IPS-20b (cell line): ENCODE data around the gene PNLIPRP2.

Experiments
- H3K27ac ChIP-seq: one replicate; pipeline ENCODE4 v1.5.1; 2013; ENCODE audit warnings: low read length
- H3K27me3 ChIP-seq: 2 replicates; pipeline ENCODE4 v1.6.1; 2013; ENCODE audit warnings: mild to moderate bottlenecking, low read length, inconsistent platforms; ENCODE audit not compliant: insufficient read depth
- H3K36me3 ChIP-seq: 2 replicates; pipeline ENCODE4 v1.6.1; 2013; ENCODE audit warnings: low read depth, mild to moderate bottlenecking, inconsistent platforms, low read length, moderate library complexity; ENCODE audit not compliant: insufficient read depth
- H3K4me1 ChIP-seq: 2 replicates; pipeline ENCODE4 v1.6.1; 2013; ENCODE audit warnings: mild to moderate bottlenecking, control low read depth, inconsistent platforms, low read length, moderate library complexity; ENCODE audit not compliant: insufficient read depth
- H3K4me3 ChIP-seq: 2 replicates; pipeline ENCODE4 v1.5.1; 2013; ENCODE audit warnings: mild to moderate bottlenecking, low read length, inconsistent platforms
- H3K9ac ChIP-seq: 2 replicates; pipeline ENCODE4 v1.6.1; 2013; ENCODE audit warnings: low read depth, mild to moderate bottlenecking, inconsistent platforms, low read length, moderate library complexity
- H3K9me3 ChIP-seq: 2 replicates; pipeline ENCODE4 v1.6.1; 2013; ENCODE audit warnings: mild to moderate bottlenecking, low read depth, low read length, inconsistent platforms; ENCODE audit not compliant: insufficient read depth

PNLIPRP2 gene

GRCh38 chr10:116663342-116663741 lies 42.6 kb downstream of the PNLIPRP2 start:
- Histone ChIP-seq H3K4me3 (no peak overlapping the region), H3K27ac (no peak overlapping the region), H3K36me3 (peaks cover 40% of the 10 kb centered on the region), H3K9me3 (no peaks in the 10 kb centered on the region), H3K9ac (no peak overlapping the region), H3K27me3 (no peaks in the 10 kb centered on the region), H3K4me1 (no peaks in the 10 kb centered on the region)

- Histone ChIP-seq H3K27ac (no peak overlapping the region), H3K27me3 (no peaks in the 10 kb centered on the region), H3K9me3 (no peaks in the 10 kb centered on the region), H3K4me3 (no peak overlapping the region), H3K36me3 (peaks cover 40% of the 10 kb centered on the region), H3K9ac (no peak overlapping the region), H3K4me1 (peaks cover 6% of the 10 kb centered on the region; the same call in 1 of the 2 replicates)
Observed at GRCh38 chr10:116664631-116665030, 43.9 kb downstream of the PNLIPRP2 start.

- Histone ChIP-seq H3K27me3 (no peaks in the 10 kb centered on the region), H3K9me3 (no peaks in the 10 kb centered on the region), H3K27ac (no peak overlapping the region), H3K4me1 (peaks cover 9% of the 10 kb centered on the region; the same call in 1 of the 2 replicates), H3K9ac (no peak overlapping the region), H3K4me3 (no peak overlapping the region), H3K36me3 (peaks cover 40% of the 10 kb centered on the region)
Observed at GRCh38 chr10:116665541-116666125, 44.9 kb downstream of the PNLIPRP2 start.

- no peaks in the 10 kb centered on the region for H3K9me3 ChIP-seq
- H3K9ac ChIP-seq = no peak overlapping the region
- H3K4me3 ChIP-seq = no peak overlapping the region
- H3K27me3 ChIP-seq = no peaks in the 10 kb centered on the region
- H3K4me1 ChIP-seq = peaks cover 17% of the 10 kb centered on the region
- H3K27ac ChIP-seq = no peak overlapping the region
- peaks cover 36% of the 10 kb centered on the region for H3K36me3 ChIP-seq
Observed at GRCh38 chr10:116667484-116667883, 46.7 kb downstream of the PNLIPRP2 start.

GRCh38 chr10:116668018-116668417 lies 47.3 kb downstream of the PNLIPRP2 start:
- Histone ChIP-seq H3K27me3 (no peaks in the 10 kb centered on the region), H3K4me3 (no peak overlapping the region), H3K4me1 (peaks cover 17% of the 10 kb centered on the region), H3K9me3 (no peaks in the 10 kb centered on the region), H3K27ac (no peak overlapping the region), H3K36me3 (peaks cover 34% of the 10 kb centered on the region), H3K9ac (no peak overlapping the region)

- no peaks in the 10 kb centered on the region for H3K27me3 ChIP-seq
- no peaks in the 10 kb centered on the region for H3K9me3 ChIP-seq
- peaks cover 30% of the 10 kb centered on the region for H3K36me3 ChIP-seq
- peaks cover 17% of the 10 kb centered on the region for H3K4me1 ChIP-seq
- no peak overlapping the region for H3K9ac ChIP-seq
- no peak overlapping the region for H3K27ac ChIP-seq
- H3K4me3 ChIP-seq = no peak overlapping the region; the same call in 1 of the 2 replicates
Observed at GRCh38 chr10:116668446-116668845, 47.7 kb downstream of the PNLIPRP2 start.

GRCh38 chr10:116669080-116669479 lies 48.3 kb downstream of the PNLIPRP2 start:
- Histone ChIP-seq H3K9ac (peak overlapping the region; percentile 84; the same call in 1 of the 2 replicates), H3K27ac (no peak overlapping the region), H3K36me3 (peaks cover 24% of the 10 kb centered on the region), H3K9me3 (no peaks in the 10 kb centered on the region), H3K27me3 (no peaks in the 10 kb centered on the region), H3K4me3 (peak overlapping the region; percentile 75), H3K4me1 (peaks cover 17% of the 10 kb centered on the region)

GRCh38 chr10:116669832-116670644 lies 49.3 kb downstream of the PNLIPRP2 start:
- H3K4me3 ChIP-seq = peak overlapping the region; percentile 75
- H3K27ac ChIP-seq = peak overlapping the region; percentile 33
- peaks cover 16% of the 10 kb centered on the region; the same call in 1 of the 2 replicates for H3K36me3 ChIP-seq
- no peaks in the 10 kb centered on the region for H3K27me3 ChIP-seq
- peak overlapping the region; percentile 84; the same call in 1 of the 2 replicates for H3K9ac ChIP-seq
- no peaks in the 10 kb centered on the region for H3K9me3 ChIP-seq
- H3K4me1 ChIP-seq = peaks cover 17% of the 10 kb centered on the region

GRCh38 chr10:116670706-116671105 lies 50.0 kb downstream of the PNLIPRP2 start:
- H3K27me3 ChIP-seq = no peaks in the 10 kb centered on the region
- peak overlapping the region; percentile 56; the same call in 1 of the 2 replicates for H3K9ac ChIP-seq
- no peak overlapping the region for H3K27ac ChIP-seq
- peak overlapping the region; percentile 75; the same call in 1 of the 2 replicates for H3K4me3 ChIP-seq
- H3K4me1 ChIP-seq = peaks cover 18% of the 10 kb centered on the region
- H3K9me3 ChIP-seq = no peaks in the 10 kb centered on the region
- H3K36me3 ChIP-seq = peaks cover 16% of the 10 kb centered on the region; the same call in 1 of the 2 replicates

- H3K4me3 ChIP-seq = no peak overlapping the region
- peaks cover 16% of the 10 kb centered on the region; the same call in 1 of the 2 replicates for H3K36me3 ChIP-seq
- peaks cover 22% of the 10 kb centered on the region for H3K4me1 ChIP-seq
- H3K27ac ChIP-seq = no peak overlapping the region
- H3K9ac ChIP-seq = no peak overlapping the region
- H3K27me3 ChIP-seq = no peaks in the 10 kb centered on the region
- H3K9me3 ChIP-seq = no peaks in the 10 kb centered on the region
Observed at GRCh38 chr10:116671274-116671926, 50.6 kb downstream of the PNLIPRP2 start.

- Histone ChIP-seq H3K4me1 (peaks cover 22% of the 10 kb centered on the region), H3K9ac (no peak overlapping the region), H3K36me3 (peaks cover 2% of the 10 kb centered on the region; the same call in 1 of the 2 replicates), H3K27me3 (no peaks in the 10 kb centered on the region), H3K9me3 (no peaks in the 10 kb centered on the region), H3K4me3 (no peak overlapping the region), H3K27ac (no peak overlapping the region)
Observed at GRCh38 chr10:116672891-116673290, 52.1 kb downstream of the PNLIPRP2 start.
